Neural progenitor cell (in vitro differentiated cells): Measurements from ENCODE around the gene COX4I2. TPM values are rescaled to one million over a fixed set of nuclear protein-coding genes. Genes with fewer than 3 reads are reported as not detected.
A peak's percentile ranks its signal among the peaks of the same experiment; 100 is the strongest.

Experiments
- DNase-seq: peaks from one replicate; pipeline ENCODE4 v3.0.0-alpha.2; 2016; ENCODE audit warnings: low spot score
- H2AFZ ChIP-seq: fragments of 200-600 bp; sonication (generic); replicated peaks from 2 replicates; pipeline ENCODE4 v1.6.1; 2016; ENCODE audit warnings: antibody characterized with exemption
- H3F3A ChIP-seq: fragments of 200-600 bp; sonication (generic); 2 replicates; pipeline ENCODE4 v1.6.1; 2016; ENCODE audit warnings: antibody characterized with exemption, low read depth
- H3K27ac ChIP-seq: fragments of 200-600 bp; sonication (generic); 2 replicates; pipeline ENCODE4 v1.5.1; 2016; ENCODE audit warnings: mild to moderate bottlenecking
- H3K27me3 ChIP-seq: fragments of 200-600 bp; sonication (generic); 2 replicates; pipeline ENCODE4 v1.6.1; 2016; ENCODE audit warnings: mild to moderate bottlenecking, moderate library complexity
- H3K36me3 ChIP-seq: fragments of 200-600 bp; sonication (generic); 2 replicates; pipeline ENCODE4 v1.5.1; 2016
- H3K4me1 ChIP-seq: fragments of 200-600 bp; sonication (generic); 2 replicates; pipeline ENCODE4 v1.6.1; 2016; ENCODE audit warnings: mixed run types
- H3K4me2 ChIP-seq: fragments of 200-600 bp; sonication (generic); 2 replicates; pipeline ENCODE4 v1.6.1; 2016
- H3K4me3 ChIP-seq: fragments of 200-600 bp; sonication (generic); 2 replicates; pipeline ENCODE4 v1.5.1; 2016
- H3K79me2 ChIP-seq: fragments of 200-600 bp; sonication (generic); 2 replicates; pipeline ENCODE4 v1.6.1; 2016; ENCODE audit warnings: low read depth
- H3K9ac ChIP-seq: fragments of 200-600 bp; sonication (generic); 2 replicates; pipeline ENCODE4 v1.6.1; 2016
- H3K9me3 ChIP-seq: fragments of 200-600 bp; sonication (generic); 2 replicates; pipeline ENCODE4 v1.5.1; 2016; ENCODE audit warnings: low read depth
- H4K20me1 ChIP-seq: fragments of 200-600 bp; sonication (generic); 2 replicates; pipeline ENCODE4 v1.6.1; 2016; ENCODE audit warnings: low read depth
- H3K27ac Mint-ChIP-seq: 3 replicates; pipeline ENCODE4 v1.8.0; 2021; ENCODE audit warnings: mixed read lengths
- H3K27me3 Mint-ChIP-seq: 2 replicates; pipeline ENCODE4 v1.8.0; 2022; ENCODE audit warnings: low read depth, mild to moderate bottlenecking, inconsistent platforms, moderate library complexity, mixed read lengths; ENCODE audit not compliant: insufficient read depth
- H3K36me3 Mint-ChIP-seq: 3 replicates; pipeline ENCODE4 v1.8.0; 2021; ENCODE audit warnings: mixed read lengths
- H3K4me1 Mint-ChIP-seq: 3 replicates; pipeline ENCODE4 v1.8.0; 2021; ENCODE audit warnings: mixed read lengths
- H3K4me3 Mint-ChIP-seq: 3 replicates; pipeline ENCODE4 v1.8.0; 2021; ENCODE audit warnings: mild to moderate bottlenecking, moderate library complexity, mixed read lengths
- H3K9me3 Mint-ChIP-seq: 3 replicates; pipeline ENCODE4 v1.8.0; 2020; ENCODE audit warnings: mixed read lengths
- EZH2 ChIP-seq: fragments of 200-600 bp; sonication (generic); IDR thresholded peaks from 2 replicates; pipeline ENCODE4 v1.6.1; 2017; ENCODE audit warnings: antibody characterized with exemption, mild to moderate bottlenecking, moderate library complexity
- EZH2phosphoT487 ChIP-seq: fragments of 200-600 bp; sonication (generic); IDR thresholded peaks from 2 replicates; pipeline ENCODE4 v1.6.1; 2017; ENCODE audit warnings: antibody characterized with exemption
- total RNA-seq: library from RNA; depleted of rRNA; stranded (reverse); fragments of >200 nt; gene quantifications from 2 replicates; pipeline ENCODE4 v1.2.3, GENCODE V29; 2015; ENCODE audit warnings: low replicate concordance
- TF ChIP-seq, protein P1 (sequence below): fragments of 200-600 bp; sonication (generic); IDR thresholded peaks from 2 replicates; pipeline ENCODE4 v1.5.1; 2017; ENCODE audit warnings: antibody characterized with exemption, mild to moderate bottlenecking

COX4I2 gene
- total RNA-seq, 1 donor from 2014 or later: not detected

GRCh38 chr20:31673943-31674463, 36.3 kb downstream of the COX4I2 start:
- Histone ChIP-seq H3K9me3 (no peaks in the 10 kb centered on the region), H4K20me1 (peaks cover 13% of the 10 kb centered on the region), H3K4me1 (peaks cover 10% of the 10 kb centered on the region), H2AFZ (no peak overlapping the region), H3K36me3 (no peaks in the 10 kb centered on the region), H3F3A (no peaks in the 10 kb centered on the region), H3K79me2 (peaks cover 22% of the 10 kb centered on the region), H3K4me2 (no peak overlapping the region), H3K9ac (no peak overlapping the region), H3K27me3 (no peaks in the 10 kb centered on the region), H3K27ac (no peak overlapping the region), H3K4me3 (no peak overlapping the region)
- Mint-ChIP-seq H3K27me3 (peaks cover 10% of the 10 kb centered on the region), H3K9me3 (no peaks in the 10 kb centered on the region), H3K36me3 (peaks cover 11% of the 10 kb centered on the region), H3K4me1 (peaks cover 14% of the 10 kb centered on the region), H3K27ac (no peak overlapping the region), H3K4me3 (no peak overlapping the region)
- no peak for TF ChIP-seq EZH2
- TF ChIP-seq EZH2phosphoT487: no peak
- TF ChIP-seq, protein P1, sequence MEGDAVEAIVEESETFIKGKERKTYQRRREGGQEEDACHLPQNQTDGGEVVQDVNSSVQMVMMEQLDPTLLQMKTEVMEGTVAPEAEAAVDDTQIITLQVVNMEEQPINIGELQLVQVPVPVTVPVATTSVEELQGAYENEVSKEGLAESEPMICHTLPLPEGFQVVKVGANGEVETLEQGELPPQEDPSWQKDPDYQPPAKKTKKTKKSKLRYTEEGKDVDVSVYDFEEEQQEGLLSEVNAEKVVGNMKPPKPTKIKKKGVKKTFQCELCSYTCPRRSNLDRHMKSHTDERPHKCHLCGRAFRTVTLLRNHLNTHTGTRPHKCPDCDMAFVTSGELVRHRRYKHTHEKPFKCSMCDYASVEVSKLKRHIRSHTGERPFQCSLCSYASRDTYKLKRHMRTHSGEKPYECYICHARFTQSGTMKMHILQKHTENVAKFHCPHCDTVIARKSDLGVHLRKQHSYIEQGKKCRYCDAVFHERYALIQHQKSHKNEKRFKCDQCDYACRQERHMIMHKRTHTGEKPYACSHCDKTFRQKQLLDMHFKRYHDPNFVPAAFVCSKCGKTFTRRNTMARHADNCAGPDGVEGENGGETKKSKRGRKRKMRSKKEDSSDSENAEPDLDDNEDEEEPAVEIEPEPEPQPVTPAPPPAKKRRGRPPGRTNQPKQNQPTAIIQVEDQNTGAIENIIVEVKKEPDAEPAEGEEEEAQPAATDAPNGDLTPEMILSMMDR: no peak
- DNase-seq: no peak

DNA sequence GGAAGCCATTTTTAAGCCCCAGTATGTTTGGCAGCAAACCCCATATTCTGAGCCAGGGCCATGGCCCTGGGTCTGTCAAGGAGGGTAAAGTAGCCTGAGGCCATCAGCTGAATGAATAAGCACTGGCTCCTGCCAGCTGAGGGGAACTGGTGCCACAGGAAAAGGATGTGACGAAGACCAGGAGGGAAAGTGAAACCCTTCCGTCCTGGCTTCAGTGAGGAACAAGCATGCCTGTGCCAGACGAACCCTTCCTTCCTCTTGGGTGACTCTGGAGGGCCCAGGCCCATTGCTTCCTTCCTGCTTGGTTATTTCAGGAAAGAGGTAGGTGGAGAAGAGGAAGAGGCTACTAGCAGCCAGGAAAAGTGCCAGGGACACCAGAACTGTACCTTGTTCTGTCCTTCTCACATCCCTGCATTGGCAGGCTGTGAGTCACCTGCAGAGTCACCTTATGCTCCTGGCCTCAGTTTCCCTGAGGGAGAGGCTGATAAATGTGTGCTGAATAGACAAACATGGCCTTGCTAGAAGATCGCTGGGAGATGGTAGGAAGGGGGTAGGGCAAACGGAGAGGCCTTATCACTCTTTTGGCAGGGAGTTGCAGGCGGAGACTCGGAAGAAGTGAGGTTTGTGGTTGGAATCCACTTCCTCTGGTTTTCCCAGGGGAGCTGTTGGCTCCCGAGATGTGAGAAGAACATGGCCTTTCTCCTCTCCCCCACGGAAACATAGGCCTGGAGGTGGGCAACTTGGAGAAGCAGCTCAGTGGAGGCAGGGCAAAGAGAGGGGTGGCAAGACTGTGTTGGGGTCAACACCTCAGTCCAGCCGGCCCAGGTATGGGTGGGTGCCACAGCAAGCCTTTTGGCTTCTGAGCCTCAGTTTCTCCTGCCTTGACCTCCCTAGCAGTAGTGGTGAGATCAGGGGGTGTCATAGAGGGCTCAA, 37.4 kb downstream of the COX4I2 start:
- Histone ChIP-seq H3K4me2 (no peak overlapping the region), H3K36me3 (no peaks in the 10 kb centered on the region), H3K4me1 (peaks cover 18% of the 10 kb centered on the region), H3K27me3 (no peaks in the 10 kb centered on the region), H2AFZ (no peak overlapping the region), H3K9ac (no peak overlapping the region), H3K4me3 (no peak overlapping the region), H3K27ac (no peak overlapping the region), H4K20me1 (peaks cover 16% of the 10 kb centered on the region), H3F3A (no peaks in the 10 kb centered on the region), H3K79me2 (peaks cover 27% of the 10 kb centered on the region), H3K9me3 (no peaks in the 10 kb centered on the region)
- H3K4me1 Mint-ChIP-seq: peaks cover 21% of the 10 kb centered on the region
- TF ChIP-seq EZH2phosphoT487: no peak
- TF ChIP-seq, protein P1: no peak
- TF ChIP-seq EZH2: no peak
- no peaks in the 10 kb centered on the region for H3K9me3 Mint-ChIP-seq
- H3K27ac Mint-ChIP-seq: no peak overlapping the region
- H3K36me3 Mint-ChIP-seq: peaks cover 13% of the 10 kb centered on the region
- no peak overlapping the region for H3K4me3 Mint-ChIP-seq
- no peak for DNase-seq
- peaks cover 10% of the 10 kb centered on the region for H3K27me3 Mint-ChIP-seq

- H3K4me2 ChIP-seq: no peak overlapping the region
- H3K9ac ChIP-seq: no peak overlapping the region
Measured at GRCh38 chr20:31675828-31676608, 38.3 kb downstream of the COX4I2 start.

More at GRCh38 chr20:31675828-31676608, 38.3 kb downstream of the COX4I2 start:
- H3K9me3 ChIP-seq: no peaks in the 10 kb centered on the region
- Mint-ChIP-seq H3K27ac (peak overlapping the region; percentile 26), H3K4me1 (peaks cover 22% of the 10 kb centered on the region), H3K9me3 (no peaks in the 10 kb centered on the region), H3K4me3 (no peak overlapping the region), H3K36me3 (peaks cover 13% of the 10 kb centered on the region), H3K27me3 (peaks cover 10% of the 10 kb centered on the region)
- H3F3A ChIP-seq: no peaks in the 10 kb centered on the region
- H3K36me3 ChIP-seq: no peaks in the 10 kb centered on the region
- no peaks in the 10 kb centered on the region for H3K27me3 ChIP-seq
- no peak overlapping the region for H3K4me3 ChIP-seq
- H3K4me1 ChIP-seq: peaks cover 21% of the 10 kb centered on the region
- H4K20me1 ChIP-seq: peaks cover 7% of the 10 kb centered on the region
- H3K27ac ChIP-seq: no peak overlapping the region
- no peak overlapping the region for H2AFZ ChIP-seq
- no peak for DNase-seq
- peaks cover 27% of the 10 kb centered on the region for H3K79me2 ChIP-seq
- TF ChIP-seq, protein P1: no peak
- TF ChIP-seq EZH2 (no peak), EZH2phosphoT487 (no peak)
